Mucosa of rectum (tissue), 2 donors: ENCODE results near the gene SLC37A1.
A peak's percentile ranks its signal among the peaks of the same experiment; 100 is the strongest.

Experiments
- H3K27ac ChIP-seq, 2 donors: one replicate each; pipeline ENCODE4 v1.7.0; 2013; ENCODE audit warnings: inconsistent platforms in 2 of 2, low read depth in 2 of 2, low read length in 2 of 2
- H3K27me3 ChIP-seq, 2 donors: one replicate each; pipeline ENCODE4 v1.7.0; 2013; ENCODE audit warnings: low read length in 2 of 2; ENCODE audit not compliant: control insufficient read depth in 2 of 2, insufficient read depth in 2 of 2
- H3K36me3 ChIP-seq, 2 donors: one replicate each; pipeline ENCODE4 v1.7.0; 2013; ENCODE audit warnings: low read length in 2 of 2; ENCODE audit not compliant: control insufficient read depth in 2 of 2, insufficient read depth in 2 of 2
- H3K4me1 ChIP-seq, 2 donors: one replicate each; pipeline ENCODE4 v1.7.0; 2013; ENCODE audit warnings: low read length in 2 of 2, mild to moderate bottlenecking in 1 of 2; ENCODE audit not compliant: control insufficient read depth in 2 of 2, insufficient read depth in 2 of 2
- H3K4me3 ChIP-seq, 2 donors: one replicate each; pipeline ENCODE4 v1.7.0; 2013; ENCODE audit warnings: low read length in 2 of 2
- H3K9ac ChIP-seq, 2 donors: one replicate each; pipeline ENCODE4 v1.7.0; 2013; ENCODE audit warnings: low read length in 2 of 2, low read depth in 1 of 2, mild to moderate bottlenecking in 1 of 2
- H3K9me3 ChIP-seq, 2 donors: one replicate each; pipeline ENCODE4 v1.7.0; 2013; ENCODE audit warnings: low read length in 2 of 2; ENCODE audit not compliant: control insufficient read depth in 2 of 2
- donor health status: healthy.
- donor health status: Normal muscosa, but diverticular disease.

Gene SLC37A1

DNA sequence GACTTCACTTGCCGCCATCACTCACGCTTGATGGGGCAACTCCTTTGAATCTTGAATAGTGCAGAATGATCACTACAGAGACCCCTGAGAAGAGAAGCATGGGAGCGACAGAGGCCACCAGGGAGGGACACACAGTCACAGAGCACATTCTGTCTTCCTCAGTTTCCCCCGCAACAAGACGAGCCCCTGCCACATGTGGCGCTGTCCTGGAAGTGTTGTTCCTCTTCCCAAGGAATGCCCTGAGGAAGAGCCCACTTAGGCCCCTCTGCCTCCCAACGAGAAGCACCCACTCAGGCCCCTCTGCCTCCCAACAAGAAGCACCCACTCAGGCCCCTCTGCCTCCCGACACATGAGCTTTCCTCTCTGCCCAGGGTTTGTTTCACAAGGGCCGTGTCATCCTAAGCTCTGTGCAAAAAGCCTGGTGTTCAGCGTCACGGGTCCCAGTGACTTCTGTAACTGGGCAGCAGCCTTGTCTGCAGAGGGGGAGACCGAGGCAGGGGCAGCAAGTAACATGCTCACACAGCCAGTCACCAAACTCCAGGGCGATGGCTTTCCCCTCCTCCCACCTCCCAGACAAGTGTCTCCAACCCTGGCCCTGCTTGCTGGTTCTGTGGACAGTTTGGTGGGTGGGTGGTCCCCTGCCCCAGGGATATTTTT lies 19.8 kb downstream of the SLC37A1 start:
- H3K27me3 ChIP-seq: no peaks in the 10 kb centered on the region
- H3K36me3 ChIP-seq: peaks cover 43 to 47% of the 10 kb centered on the region in 2 donors
- peaks cover 25 to 30% of the 10 kb centered on the region in 2 donors for H3K4me1 ChIP-seq
- no peak overlapping the region for H3K9ac ChIP-seq
- H3K9me3 ChIP-seq: no peaks in the 10 kb centered on the region
- H3K4me3 ChIP-seq: no peak overlapping the region
- H3K27ac ChIP-seq: no peak overlapping the region

- H3K27ac ChIP-seq: no peak overlapping the region
- peaks cover 43 to 47% of the 10 kb centered on the region in 2 donors for H3K36me3 ChIP-seq
- H3K4me1 ChIP-seq: peaks cover 27 to 30% of the 10 kb centered on the region in 2 donors
- H3K27me3 ChIP-seq: no peaks in the 10 kb centered on the region
- H3K4me3 ChIP-seq: no peak overlapping the region
- H3K9me3 ChIP-seq: no peaks in the 10 kb centered on the region
- no peak overlapping the region for H3K9ac ChIP-seq
These were observed 20.3 kb downstream of the SLC37A1 start for GRCh38 chr21:42533963-42534355.

DNA sequence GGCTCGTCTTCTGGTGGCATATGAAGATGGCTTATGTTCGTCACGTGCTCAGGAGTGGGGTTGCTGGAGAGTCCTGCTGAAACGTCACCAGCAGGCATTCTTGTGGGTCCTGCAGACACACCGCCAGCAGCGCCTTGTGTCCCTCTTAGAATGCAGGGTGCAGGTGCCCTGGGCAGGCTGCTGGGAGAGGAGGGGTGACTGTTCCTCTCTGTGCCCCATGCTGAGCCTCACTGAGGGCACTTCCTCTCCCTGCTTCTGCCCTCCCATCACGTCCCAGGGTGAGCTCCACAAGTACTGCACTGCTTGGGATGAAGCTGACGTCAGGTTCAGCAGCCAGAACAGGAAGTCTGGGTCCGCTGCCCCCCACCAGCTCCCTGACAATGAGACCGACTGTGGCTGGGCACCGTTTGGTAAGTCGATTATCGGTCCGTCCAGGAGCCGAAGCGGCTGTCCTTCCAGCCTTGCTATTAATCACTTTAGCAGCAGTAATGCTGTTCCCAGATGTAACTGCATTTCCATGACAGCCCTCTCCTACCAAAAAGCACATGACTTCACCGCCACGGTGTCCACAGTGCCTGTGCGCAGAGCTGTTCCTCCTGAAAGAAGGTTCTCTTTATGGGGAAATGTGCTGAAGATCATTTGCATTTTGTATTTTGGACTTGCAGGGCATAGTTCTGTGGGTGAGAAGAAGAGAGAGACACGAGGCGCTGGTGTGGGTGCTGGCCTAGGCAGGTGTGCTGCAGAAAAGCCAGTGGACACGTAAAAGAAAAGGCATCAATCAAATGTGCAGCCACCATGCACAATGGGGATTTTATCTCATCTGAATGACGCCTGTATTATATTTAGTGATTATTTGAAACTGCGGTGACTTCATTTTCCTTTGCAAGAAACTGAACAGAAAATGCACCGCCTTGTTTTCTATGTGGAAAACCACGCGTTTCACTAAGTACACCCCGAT lies 21.0 kb downstream of the SLC37A1 start:
- Histone ChIP-seq H3K4me3 (no peak overlapping the region), H3K4me1 (peaks cover 27 to 37% of the 10 kb centered on the region in 2 donors), H3K36me3 (peaks cover 44 to 45% of the 10 kb centered on the region in 2 donors), H3K9me3 (no peaks in the 10 kb centered on the region), H3K27ac (peak overlapping the region; percentile 61), H3K9ac (peak overlapping the region in 1 of 2 donors; percentile 27), H3K27me3 (no peaks in the 10 kb centered on the region)

- Histone ChIP-seq H3K9ac (no peak overlapping the region), H3K9me3 (no peaks in the 10 kb centered on the region), H3K36me3 (peaks cover 41 to 48% of the 10 kb centered on the region in 2 donors), H3K4me3 (no peak overlapping the region), H3K4me1 (peaks cover 27 to 37% of the 10 kb centered on the region in 2 donors), H3K27me3 (no peaks in the 10 kb centered on the region), H3K27ac (peak overlapping the region; percentile 38 to 61)
These were observed 22.0 kb downstream of the SLC37A1 start for GRCh38 chr21:42535602-42536171.

DNA sequence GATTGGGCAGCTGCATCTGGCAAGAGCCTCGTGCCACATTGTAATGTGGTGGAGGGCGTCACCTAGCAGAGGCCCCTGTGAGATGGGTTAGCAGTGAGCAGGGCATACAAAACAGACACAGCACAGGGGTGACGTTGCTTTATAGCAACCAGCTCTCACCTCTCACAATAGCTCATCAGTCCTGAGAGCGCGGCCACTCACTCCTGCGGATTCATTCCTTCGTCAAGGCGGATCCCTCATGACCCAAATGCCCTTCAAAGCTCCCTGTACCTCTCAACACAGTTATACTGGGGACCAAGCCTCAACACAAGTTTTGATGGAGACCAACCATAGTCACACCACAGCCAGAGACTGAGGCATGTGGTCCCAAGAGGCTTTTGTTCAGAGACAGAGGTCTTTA lies 22.9 kb downstream of the SLC37A1 start:
- no peak overlapping the region for H3K9ac ChIP-seq
- no peak overlapping the region for H3K27ac ChIP-seq

DNA sequence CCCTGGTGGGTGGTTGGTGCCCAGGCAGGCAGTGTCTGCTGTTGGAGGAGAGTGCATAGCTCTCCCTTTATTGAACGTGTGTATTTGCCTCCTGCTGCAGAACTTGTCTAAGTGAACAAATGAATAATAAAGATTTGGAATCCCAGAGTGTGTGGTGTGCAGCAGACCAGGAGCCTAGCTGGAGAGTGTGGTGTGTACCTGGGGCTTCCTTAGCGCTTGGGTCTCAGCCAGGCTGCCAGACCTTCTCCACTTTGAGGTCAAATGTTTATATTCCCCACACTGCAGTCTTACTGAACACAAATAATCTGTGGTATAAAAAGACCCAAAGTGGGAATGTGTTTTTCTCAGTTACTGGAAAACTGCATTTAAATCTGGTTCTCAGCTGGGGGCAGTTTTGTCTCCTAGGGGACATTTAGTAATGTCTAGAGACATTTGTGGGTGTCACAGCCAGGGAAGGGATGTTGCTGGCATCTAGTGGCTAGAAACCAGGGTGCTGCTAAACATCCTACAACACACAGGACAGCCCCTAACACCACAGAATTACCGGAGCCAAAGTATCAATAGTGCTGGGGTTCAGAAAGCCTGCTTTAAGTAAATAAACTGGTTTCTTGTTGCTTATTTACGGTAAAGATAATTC lies 23.6 kb downstream of the SLC37A1 start:
- Histone ChIP-seq H3K36me3 (peaks cover 51 to 55% of the 10 kb centered on the region in 2 donors), H3K27me3 (no peaks in the 10 kb centered on the region), H3K9me3 (no peaks in the 10 kb centered on the region), H3K9ac (no peak overlapping the region), H3K4me3 (no peak overlapping the region), H3K4me1 (peaks cover 27 to 37% of the 10 kb centered on the region in 2 donors), H3K27ac (no peak overlapping the region)

More for the DNA sequence above, 22.9 kb downstream of the SLC37A1 start:
- peaks cover 27 to 37% of the 10 kb centered on the region in 2 donors for H3K4me1 ChIP-seq
- H3K27me3 ChIP-seq: no peaks in the 10 kb centered on the region
- H3K9me3 ChIP-seq: no peaks in the 10 kb centered on the region
- no peak overlapping the region for H3K4me3 ChIP-seq
- H3K36me3 ChIP-seq: peaks cover 47 to 56% of the 10 kb centered on the region in 2 donors

- Histone ChIP-seq H3K9ac (peak overlapping the region in 1 of 2 donors; percentile 31), H3K9me3 (no peaks in the 10 kb centered on the region), H3K36me3 (peaks cover 60% of the 10 kb centered on the region in 2 donors), H3K27ac (peak overlapping the region in 1 of 2 donors; percentile 57), H3K4me3 (no peak overlapping the region), H3K4me1 (peaks cover 19 to 37% of the 10 kb centered on the region in 2 donors), H3K27me3 (no peaks in the 10 kb centered on the region)
These were observed 25.0 kb downstream of the SLC37A1 start for GRCh38 chr21:42538479-42539275.

GRCh38 chr21:42539342-42539741 lies 25.7 kb downstream of the SLC37A1 start:
- no peaks in the 10 kb centered on the region for H3K27me3 ChIP-seq
- no peak overlapping the region for H3K4me3 ChIP-seq
- H3K4me1 ChIP-seq: peaks cover 15 to 37% of the 10 kb centered on the region in 2 donors
- H3K27ac ChIP-seq: peak overlapping the region in 1 of 2 donors; percentile 57
- peaks cover 59 to 62% of the 10 kb centered on the region in 2 donors for H3K36me3 ChIP-seq
- H3K9ac ChIP-seq: peak overlapping the region in 1 of 2 donors; percentile 31
- no peaks in the 10 kb centered on the region for H3K9me3 ChIP-seq

DNA sequence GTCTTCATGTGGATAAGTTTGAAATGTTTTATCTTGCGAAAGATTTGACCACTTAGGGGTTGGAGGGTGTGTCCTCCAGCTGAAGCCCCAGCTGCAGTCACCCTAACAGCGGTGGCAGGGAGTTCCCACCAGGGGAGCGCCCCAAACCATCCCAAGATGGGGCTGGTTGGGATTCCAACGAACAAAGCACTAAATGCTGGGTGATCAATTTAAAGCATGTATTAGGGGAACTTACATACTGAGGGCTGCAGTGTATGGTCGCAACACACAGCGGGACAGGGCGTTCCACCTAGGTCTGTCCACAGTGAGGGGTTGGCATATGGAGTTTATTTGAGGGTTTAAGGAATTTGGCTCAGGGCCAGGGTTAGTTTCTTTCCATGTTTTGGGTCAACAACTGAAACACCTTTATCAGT lies 26.3 kb downstream of the SLC37A1 start:
- H3K4me1 ChIP-seq: peaks cover 11 to 31% of the 10 kb centered on the region in 2 donors
- no peaks in the 10 kb centered on the region for H3K27me3 ChIP-seq
- no peaks in the 10 kb centered on the region for H3K9me3 ChIP-seq
- H3K27ac ChIP-seq: no peak overlapping the region
- H3K9ac ChIP-seq: no peak overlapping the region
- H3K4me3 ChIP-seq: no peak overlapping the region
- peaks cover 58 to 62% of the 10 kb centered on the region in 2 donors for H3K36me3 ChIP-seq
